Spleen (tissue), 7 donors: Measurements from ENCODE around the gene SMAD2.

Experiments used
- POLR2AphosphoS5 ChIP-seq, 3 donors: sonication (generic); formaldehyde crosslinking; IDR thresholded peaks; one replicate each; pipeline ENCODE4 v1.5.1; 2017; ENCODE audit warnings: antibody characterized with exemption in 3 of 3
- TF ChIP-seq, protein P1 (sequence below), 11 experiments: fragments of 200-600 bp in 7 of 11; fragments of 450-650 bp in 4 of 11; sonication (generic) in 4 of 11; IDR thresholded peaks in 8 of 11; conservative IDR thresholded peaks in 3 of 11; 1 replicate in 7 of 11; 2 replicates in 4 of 11; pipeline versions ENCODE4 v1.4.0 to v1.8.0; 2016 to 2021; ENCODE audit warnings: antibody characterized with exemption in 11 of 11, inconsistent platforms in 4 of 11, mild to moderate bottlenecking in 1 of 11
- donor health status: DM: no; HTN: no; CAD: no; lungs with moderate emphysema.
- donor health status: DM: no; HTN: no; CAD: no.
- donor health status: DM: no; HTN: no; CAD: no.

DNA sequence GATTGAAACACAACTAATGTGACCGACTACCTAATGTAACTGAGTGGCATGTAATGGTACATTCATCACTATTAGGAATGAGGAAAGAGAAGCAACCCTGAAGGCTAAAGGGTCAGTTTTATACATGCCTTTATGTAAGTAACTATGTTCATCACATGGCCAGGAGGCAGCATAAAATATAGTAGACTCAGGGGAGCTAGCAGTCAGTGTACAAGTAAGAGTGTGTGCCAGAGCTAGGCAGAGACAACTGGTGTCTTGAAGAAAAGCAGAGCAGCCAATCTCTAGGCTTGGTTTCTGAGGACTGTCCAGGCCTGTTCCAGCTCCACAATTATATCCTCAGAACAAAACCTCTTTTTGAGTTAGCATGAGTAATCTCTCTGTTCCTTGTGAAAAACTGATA lies 18.1 kb downstream of the SMAD2 start:
- TF ChIP-seq, protein P1, sequence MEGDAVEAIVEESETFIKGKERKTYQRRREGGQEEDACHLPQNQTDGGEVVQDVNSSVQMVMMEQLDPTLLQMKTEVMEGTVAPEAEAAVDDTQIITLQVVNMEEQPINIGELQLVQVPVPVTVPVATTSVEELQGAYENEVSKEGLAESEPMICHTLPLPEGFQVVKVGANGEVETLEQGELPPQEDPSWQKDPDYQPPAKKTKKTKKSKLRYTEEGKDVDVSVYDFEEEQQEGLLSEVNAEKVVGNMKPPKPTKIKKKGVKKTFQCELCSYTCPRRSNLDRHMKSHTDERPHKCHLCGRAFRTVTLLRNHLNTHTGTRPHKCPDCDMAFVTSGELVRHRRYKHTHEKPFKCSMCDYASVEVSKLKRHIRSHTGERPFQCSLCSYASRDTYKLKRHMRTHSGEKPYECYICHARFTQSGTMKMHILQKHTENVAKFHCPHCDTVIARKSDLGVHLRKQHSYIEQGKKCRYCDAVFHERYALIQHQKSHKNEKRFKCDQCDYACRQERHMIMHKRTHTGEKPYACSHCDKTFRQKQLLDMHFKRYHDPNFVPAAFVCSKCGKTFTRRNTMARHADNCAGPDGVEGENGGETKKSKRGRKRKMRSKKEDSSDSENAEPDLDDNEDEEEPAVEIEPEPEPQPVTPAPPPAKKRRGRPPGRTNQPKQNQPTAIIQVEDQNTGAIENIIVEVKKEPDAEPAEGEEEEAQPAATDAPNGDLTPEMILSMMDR (IDR thresholded peaks at IDR 0.05 in 8 of 11, conservative IDR thresholded peaks at IDR 0.05 in 3 of 11): no peak
- no peak for TF ChIP-seq POLR2AphosphoS5 (IDR thresholded peaks at IDR 0.05)
